Stimulated activated memory B cell treated with anti-CD40 and anti-IgM and Interleukin-4, amounts not matched to agents 10 μg/mL and 1 μg/mL and 100 μg/mL, for 72 hours (primary cell): Measurements from ENCODE around the gene FFAR2.
"Not testable (repeated sequence)": the region's sequence is repeated elsewhere in the genome, so short reads cannot be mapped to it uniquely, and the experiment has no call there.

Experiments
- ATAC-seq: fragments of 150-1000 bp; cut with Tn5 transposase; 2 replicates; pipeline ENCODE4 v1.10.0; 2021
- H3K27ac Mint-ChIP-seq: one replicate; pipeline ENCODE4 v1.8.0; 2022; ENCODE audit warnings: mild to moderate bottlenecking, mixed read lengths
- H3K27me3 Mint-ChIP-seq: one replicate; pipeline ENCODE4 v1.8.0; 2022; ENCODE audit warnings: mixed read lengths
- H3K36me3 Mint-ChIP-seq: one replicate; pipeline ENCODE4 v1.8.0; 2022; ENCODE audit warnings: mixed read lengths
- H3K4me1 Mint-ChIP-seq: one replicate; pipeline ENCODE4 v1.8.0; 2022; ENCODE audit warnings: mixed read lengths
- H3K4me3 Mint-ChIP-seq: one replicate; pipeline ENCODE4 v1.8.0; 2022; ENCODE audit warnings: mild to moderate bottlenecking, moderate library complexity, mixed read lengths
- H3K9me3 Mint-ChIP-seq: one replicate; pipeline ENCODE4 v1.8.0; 2022; ENCODE audit warnings: mixed read lengths

FFAR2 gene

DNA sequence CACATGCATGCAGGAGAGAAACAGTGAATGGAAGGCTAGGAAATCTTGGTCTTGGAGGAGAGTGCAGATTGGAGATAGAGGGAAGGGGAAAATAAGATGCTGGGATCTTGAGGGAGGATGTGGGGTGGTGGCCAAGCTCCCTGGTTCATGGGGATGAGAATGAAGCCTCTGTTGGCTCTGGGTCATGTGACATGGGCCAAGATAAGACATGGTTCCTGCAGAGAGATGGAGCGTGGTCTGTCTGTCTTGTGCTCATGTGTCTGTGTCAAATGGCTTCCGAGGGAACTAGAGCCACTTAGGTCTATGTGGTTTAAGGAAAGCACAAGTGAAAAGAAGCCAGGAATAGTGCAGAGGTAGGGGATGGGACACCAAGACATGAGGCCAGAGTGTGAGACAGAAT is 30.8 kb upstream of the FFAR2 start:
- Mint-ChIP-seq H3K4me3 (no peak overlapping the region), H3K27me3 (peaks cover 33% of the 10 kb centered on the region), H3K9me3 (no peaks in the 10 kb centered on the region), H3K36me3 (no peaks in the 10 kb centered on the region), H3K27ac (no peak overlapping the region), H3K4me1 (peaks cover 15% of the 10 kb centered on the region)
- no peak for ATAC-seq

DNA sequence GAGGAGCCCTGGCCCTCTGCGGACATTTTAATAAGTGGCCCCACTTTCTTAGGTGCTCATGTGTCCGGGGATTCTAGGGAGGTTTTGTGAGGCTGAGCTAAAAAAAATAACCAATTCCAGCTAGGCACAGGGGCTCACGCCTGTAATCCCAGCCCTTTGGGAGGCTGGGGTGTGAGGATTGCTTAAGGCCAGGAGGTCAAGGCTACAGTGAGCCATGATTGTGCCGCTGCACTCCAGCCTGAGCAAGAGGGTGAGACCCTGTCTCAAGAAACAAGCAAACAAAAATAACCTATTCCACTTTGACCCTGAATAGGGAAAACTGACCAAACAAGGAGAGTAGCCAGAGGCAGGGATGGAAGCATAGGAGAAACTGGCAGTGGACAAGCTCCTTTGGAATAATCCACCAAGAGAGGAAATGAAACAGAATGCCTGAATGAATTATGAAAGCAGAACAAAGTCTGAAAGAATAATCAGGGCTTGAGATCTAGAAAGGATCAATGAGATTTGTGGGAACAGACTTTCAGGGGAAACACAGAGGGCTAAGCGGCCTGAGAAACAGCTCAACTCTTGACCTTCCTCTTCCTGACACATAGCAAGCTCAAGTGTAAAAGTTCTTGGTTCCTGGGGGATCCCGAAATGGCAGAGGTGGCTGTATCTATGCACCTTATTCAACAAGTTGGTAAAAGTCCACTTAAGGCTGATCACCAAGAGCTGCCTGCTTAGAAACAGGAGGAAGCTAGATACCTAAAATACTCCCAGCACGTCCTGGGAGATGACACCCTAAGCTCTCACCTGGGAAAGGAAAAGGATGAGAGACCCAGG is 30.1 kb upstream of the FFAR2 start:
- peaks cover 33% of the 10 kb centered on the region for H3K27me3 Mint-ChIP-seq
- no peak for ATAC-seq
- no peaks in the 10 kb centered on the region for H3K9me3 Mint-ChIP-seq
- H3K27ac Mint-ChIP-seq: no peak overlapping the region
- no peak overlapping the region for H3K4me3 Mint-ChIP-seq
- no peaks in the 10 kb centered on the region for H3K36me3 Mint-ChIP-seq
- H3K4me1 Mint-ChIP-seq: peaks cover 15% of the 10 kb centered on the region

DNA sequence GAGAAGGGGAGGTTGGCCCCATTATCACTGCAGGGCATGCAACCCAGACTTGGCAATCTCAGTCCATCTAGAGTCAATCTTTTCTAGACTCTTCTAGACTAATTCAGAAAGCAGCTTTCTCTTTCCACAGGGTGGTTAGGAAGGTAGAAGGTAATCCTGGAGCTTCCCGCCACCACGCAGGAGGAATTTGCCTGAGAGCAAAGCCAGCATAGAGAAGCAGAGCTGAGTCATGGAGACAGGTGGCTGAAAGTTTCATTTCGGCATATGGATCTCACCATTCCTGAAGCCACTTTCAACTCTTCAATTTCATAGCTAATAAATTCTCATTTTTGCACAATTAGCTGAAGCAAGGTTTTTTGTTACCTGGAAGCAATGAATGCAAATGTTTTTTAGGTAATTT is 29.0 kb upstream of the FFAR2 start:
- H3K4me1 Mint-ChIP-seq: peaks cover 15% of the 10 kb centered on the region
- no peak overlapping the region for H3K27ac Mint-ChIP-seq
- H3K27me3 Mint-ChIP-seq: peaks cover 33% of the 10 kb centered on the region
- H3K9me3 Mint-ChIP-seq: no peaks in the 10 kb centered on the region
- no peak for ATAC-seq
- H3K36me3 Mint-ChIP-seq: no peaks in the 10 kb centered on the region
- no peak overlapping the region for H3K4me3 Mint-ChIP-seq

DNA sequence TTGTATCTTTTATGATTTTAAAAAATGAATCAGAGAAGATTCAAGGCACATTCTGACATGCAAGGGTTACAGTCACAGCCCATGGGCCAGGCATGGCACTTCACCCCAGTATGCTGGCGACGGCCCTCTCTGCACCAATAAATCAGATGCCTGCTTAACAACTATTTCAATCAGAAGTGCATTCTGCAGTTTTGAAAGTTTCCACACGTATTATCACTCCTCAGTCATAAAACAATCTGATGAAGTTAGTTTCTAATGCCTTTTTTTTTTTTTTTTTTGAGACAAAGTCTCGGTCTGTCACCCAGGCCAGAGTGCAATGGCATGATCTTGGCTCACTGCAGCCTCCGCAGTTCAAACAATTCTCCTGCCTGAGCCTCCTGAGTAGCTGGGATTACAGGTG is 28.3 kb upstream of the FFAR2 start:
- Mint-ChIP-seq H3K4me1 (peaks cover 15% of the 10 kb centered on the region), H3K4me3 (no peak overlapping the region), H3K36me3 (no peaks in the 10 kb centered on the region), H3K27ac (no peak overlapping the region), H3K27me3 (peaks cover 33% of the 10 kb centered on the region), H3K9me3 (no peaks in the 10 kb centered on the region)
- ATAC-seq: no peak

DNA sequence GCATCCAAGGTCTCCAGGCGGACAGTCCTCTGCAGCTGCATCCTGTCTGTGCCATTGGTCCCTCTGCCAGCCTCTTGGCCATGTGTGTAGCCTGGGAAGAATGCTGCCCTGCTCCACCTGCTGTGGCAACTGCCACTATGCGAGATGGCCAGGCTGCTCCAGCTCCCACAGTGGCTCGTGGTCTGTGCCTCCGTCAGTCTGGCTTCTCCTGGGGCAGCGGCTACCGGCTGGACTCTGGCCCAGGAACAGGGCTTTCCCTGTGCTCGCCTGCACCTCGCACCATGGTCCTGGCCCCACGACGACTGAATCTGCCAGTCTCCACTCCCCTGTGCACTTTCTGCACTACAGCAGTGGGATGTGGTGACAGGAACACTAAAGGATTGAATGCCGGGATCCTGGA is 26.7 kb upstream of the FFAR2 start:
- Mint-ChIP-seq H3K4me1 (peaks cover 15% of the 10 kb centered on the region), H3K4me3 (no peak overlapping the region), H3K9me3 (no peaks in the 10 kb centered on the region), H3K27me3 (peaks cover 21% of the 10 kb centered on the region), H3K27ac (no peak overlapping the region), H3K36me3 (no peaks in the 10 kb centered on the region)
- ATAC-seq: no peak

DNA sequence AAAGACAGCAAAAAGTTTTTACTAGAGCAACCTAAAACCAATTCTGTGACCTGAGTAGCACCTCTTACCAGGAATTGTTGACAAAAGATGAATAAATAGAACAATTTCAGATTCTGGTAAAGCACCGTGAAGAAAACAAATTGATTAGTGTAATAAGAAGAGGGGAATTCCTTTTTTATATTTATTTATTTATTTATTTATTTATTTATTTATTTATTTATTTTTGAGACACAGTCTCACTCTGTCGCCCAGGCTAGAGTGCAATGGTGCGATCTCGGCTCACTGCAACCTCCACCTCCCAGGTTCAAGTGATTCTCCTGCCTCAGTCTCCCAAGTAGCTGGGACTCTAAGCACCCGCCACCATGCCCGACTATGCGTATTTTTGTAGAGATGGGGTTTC is 24.7 kb upstream of the FFAR2 start:
- not testable (repeated sequence) for H3K36me3 Mint-ChIP-seq, H3K4me1 Mint-ChIP-seq, H3K9me3 Mint-ChIP-seq, ATAC-seq, H3K27ac Mint-ChIP-seq, H3K27me3 Mint-ChIP-seq, H3K4me3 Mint-ChIP-seq

DNA sequence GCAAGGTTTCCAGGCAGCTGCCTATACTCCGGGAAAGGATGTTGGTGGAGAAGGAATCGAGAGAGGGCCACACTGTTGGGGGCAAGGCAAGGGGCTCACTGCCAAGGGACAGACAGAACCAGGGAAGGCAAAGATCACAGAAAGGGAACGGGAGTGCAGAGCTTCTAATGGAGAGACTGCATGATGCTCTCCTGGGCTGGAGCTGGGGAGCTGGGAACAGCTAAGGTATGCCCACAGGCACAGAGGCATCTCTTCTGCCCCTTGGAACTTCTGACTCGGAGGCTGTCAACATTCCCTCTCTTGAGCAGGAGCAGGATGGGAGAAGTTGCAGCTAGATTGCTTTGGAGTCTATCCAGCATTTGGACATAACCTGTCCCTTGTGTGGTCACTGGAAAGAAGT is 22.4 kb upstream of the FFAR2 start:
- Mint-ChIP-seq H3K36me3 (no peaks in the 10 kb centered on the region), H3K4me3 (no peak overlapping the region), H3K9me3 (peaks cover 2% of the 10 kb centered on the region), H3K4me1 (no peaks in the 10 kb centered on the region), H3K27ac (no peak overlapping the region), H3K27me3 (no peaks in the 10 kb centered on the region)
- ATAC-seq: no peak

DNA sequence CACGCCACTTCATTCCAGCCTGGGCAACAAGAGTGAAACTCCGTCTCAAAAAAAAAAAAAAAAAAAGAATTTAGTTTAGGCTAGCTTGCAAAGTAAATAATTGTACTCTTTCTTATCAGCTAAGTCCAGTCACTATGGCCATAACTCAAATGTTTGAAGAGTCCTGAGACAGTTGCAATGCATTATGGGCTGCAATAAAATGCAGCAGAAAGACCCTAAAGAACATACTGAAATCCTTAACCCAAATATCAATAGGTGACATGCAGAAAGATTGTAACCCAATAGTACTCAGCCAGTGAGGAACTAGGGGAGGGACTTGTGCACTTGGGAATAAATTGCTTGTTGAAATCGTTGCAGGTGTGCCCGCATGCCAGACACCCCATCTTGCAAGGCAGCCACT is 20.9 kb upstream of the FFAR2 start:
- H3K9me3 Mint-ChIP-seq: peaks cover 13% of the 10 kb centered on the region
- peaks cover 11% of the 10 kb centered on the region for H3K36me3 Mint-ChIP-seq
- H3K4me1 Mint-ChIP-seq: no peaks in the 10 kb centered on the region
- peaks cover 8% of the 10 kb centered on the region for H3K27me3 Mint-ChIP-seq
- no peak overlapping the region for H3K27ac Mint-ChIP-seq
- H3K4me3 Mint-ChIP-seq: no peak overlapping the region
- no peak for ATAC-seq

DNA sequence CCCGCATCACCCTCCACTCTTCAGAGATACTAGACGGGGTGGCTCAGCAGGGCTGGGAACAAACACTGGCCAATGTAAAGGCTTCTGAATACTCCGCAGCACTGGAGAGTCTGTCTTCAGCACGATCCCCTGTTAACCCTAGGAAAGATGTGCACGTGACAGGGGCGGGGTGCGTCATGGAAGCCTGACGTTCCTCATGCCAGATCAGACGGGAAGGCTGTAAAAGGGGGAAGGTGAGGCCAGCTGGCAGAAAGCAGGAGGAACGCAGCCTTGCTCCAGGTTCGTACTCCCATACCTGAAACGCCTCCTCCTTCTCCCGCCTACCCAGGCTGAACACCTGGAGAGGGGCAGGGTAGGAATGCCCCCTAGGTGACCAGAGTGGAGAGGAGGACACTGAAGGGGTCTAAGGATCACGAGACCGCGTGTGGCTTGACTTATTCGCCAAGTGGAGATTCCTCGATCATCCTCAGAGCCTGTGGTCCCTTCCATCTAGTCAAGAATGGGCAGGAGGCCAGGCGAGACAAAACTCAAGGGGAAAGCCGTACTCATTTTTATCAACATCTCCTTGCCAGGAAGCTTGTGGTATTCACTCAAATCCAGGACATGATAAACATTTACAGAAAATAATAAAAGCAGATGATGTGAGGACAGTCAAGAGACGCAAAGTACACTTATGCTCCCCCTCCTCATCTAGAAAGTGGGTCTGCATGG is 18.2 kb upstream of the FFAR2 start:
- no peak overlapping the region for H3K4me3 Mint-ChIP-seq
- peaks cover 15% of the 10 kb centered on the region for H3K9me3 Mint-ChIP-seq
- no peaks in the 10 kb centered on the region for H3K4me1 Mint-ChIP-seq
- no peak for ATAC-seq
- H3K27ac Mint-ChIP-seq: no peak overlapping the region
- H3K27me3 Mint-ChIP-seq: peaks cover 16% of the 10 kb centered on the region
- peaks cover 13% of the 10 kb centered on the region for H3K36me3 Mint-ChIP-seq

DNA sequence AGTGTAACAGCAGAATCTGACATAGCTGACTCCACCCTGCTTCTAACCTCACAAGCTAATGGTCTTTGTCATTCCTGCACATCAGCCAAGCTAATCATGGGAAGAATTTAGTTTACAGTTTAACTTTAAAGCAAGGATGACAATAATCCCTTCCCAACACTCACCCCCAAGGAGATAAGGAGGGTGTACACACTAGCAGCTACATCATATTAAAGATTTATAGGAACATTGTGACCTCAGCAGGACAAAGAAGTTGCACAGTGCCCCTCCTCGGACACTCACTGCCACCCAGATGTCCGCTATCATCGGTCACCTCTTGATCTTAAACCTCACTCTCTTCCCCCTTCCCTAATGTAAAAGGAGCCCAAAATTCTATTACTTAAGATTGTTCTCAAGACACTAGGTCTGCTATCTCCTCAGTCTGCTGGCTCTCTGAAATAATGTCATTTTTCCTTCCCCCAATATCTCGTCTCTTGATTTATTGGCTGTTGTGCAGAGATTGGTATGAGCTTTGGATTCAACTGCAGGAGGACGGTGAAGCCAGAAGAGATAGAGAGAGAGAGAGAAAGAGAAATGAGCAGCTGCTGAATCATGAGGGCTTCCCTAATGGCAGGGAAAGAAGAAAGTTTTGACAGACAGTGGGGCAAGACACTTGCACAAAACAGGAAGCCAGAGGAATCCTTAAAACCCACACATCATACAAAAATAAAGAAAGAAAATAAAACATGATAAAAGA is 17.5 kb upstream of the FFAR2 start:
- Mint-ChIP-seq H3K4me3 (no peak overlapping the region), H3K36me3 (peaks cover 13% of the 10 kb centered on the region), H3K9me3 (peaks cover 15% of the 10 kb centered on the region), H3K27me3 (peaks cover 16% of the 10 kb centered on the region), H3K4me1 (no peaks in the 10 kb centered on the region), H3K27ac (no peak overlapping the region)
- ATAC-seq: no peak

DNA sequence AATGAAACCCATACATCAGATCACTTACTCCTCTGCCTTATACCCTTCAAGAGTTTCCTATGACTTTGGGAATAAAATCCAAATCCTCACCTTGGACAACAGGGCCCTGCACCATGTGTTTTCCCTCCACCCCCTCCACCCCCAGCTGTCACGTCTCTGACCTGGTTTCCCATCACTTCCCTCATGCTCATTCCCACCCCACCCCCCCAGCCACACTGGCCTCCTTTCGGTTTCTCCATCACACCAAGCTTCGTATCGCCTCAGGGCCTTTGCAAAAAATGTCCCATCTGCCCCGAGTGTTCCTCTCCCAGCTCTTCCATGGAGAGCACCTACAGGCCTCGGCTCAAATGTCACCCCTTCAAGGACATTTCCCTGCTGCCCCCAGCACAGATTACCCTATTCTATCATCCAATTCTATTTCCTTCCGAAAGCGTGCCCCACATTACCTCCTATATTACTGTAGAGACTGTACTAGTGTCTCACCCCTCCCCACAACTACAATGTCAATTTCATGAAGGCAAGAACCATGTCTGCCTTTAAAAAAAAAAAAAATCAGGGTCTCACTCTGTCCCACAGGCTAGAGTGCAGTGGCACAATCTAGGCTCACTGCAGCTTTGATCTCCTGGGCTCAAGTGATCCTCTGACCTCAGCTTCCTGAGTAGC is 16.8 kb upstream of the FFAR2 start:
- Mint-ChIP-seq H3K9me3 (peaks cover 15% of the 10 kb centered on the region), H3K36me3 (peaks cover 13% of the 10 kb centered on the region), H3K27ac (no peak overlapping the region), H3K4me1 (peaks cover 6% of the 10 kb centered on the region), H3K4me3 (no peak overlapping the region), H3K27me3 (peaks cover 16% of the 10 kb centered on the region)
- no peak for ATAC-seq

DNA sequence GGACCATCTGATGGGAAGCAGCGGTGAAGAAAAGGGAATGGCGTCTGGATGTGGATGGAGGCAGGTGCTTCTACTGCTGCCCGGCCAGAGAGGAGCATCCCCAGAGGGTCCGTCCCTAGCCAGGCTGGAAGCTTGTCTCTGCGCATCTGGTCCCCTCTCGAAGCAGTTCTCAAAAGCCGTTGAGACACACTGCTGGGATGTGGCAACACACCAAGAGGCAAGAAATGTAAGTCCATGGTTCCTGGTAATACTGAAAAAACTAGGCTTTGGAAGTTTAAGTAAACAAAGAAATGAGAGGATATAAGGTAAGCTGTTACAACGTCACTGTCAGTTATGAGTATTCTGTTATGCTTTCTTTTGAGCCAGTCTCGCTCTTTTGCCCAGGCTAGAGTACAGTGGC is 15.1 kb upstream of the FFAR2 start:
- Mint-ChIP-seq H3K36me3 (peaks cover 13% of the 10 kb centered on the region), H3K4me1 (peaks cover 22% of the 10 kb centered on the region), H3K4me3 (no peak overlapping the region), H3K27me3 (peaks cover 16% of the 10 kb centered on the region), H3K27ac (no peak overlapping the region), H3K9me3 (peaks cover 15% of the 10 kb centered on the region)
- ATAC-seq: no peak

DNA sequence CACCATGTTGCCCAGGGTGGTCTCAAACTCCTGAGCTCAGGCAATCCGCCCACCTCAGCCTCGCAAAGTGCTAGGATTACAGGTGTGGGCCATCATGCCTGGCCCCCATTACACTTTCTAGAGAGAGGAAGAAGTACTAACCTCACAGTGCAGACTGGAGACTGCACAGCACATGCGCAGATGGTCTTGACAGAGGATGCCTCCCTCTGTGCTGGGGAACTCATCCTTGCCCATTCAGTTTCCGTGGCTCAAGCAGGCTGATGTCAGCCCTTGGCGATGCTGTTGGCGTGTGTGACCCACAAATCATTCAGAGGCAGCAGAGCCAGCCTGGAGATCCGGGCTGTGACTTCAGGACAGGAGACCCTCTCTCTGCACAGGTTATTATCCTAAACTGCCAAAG is 14.6 kb upstream of the FFAR2 start:
- Mint-ChIP-seq H3K9me3 (peaks cover 15% of the 10 kb centered on the region), H3K4me3 (no peak overlapping the region), H3K4me1 (peaks cover 28% of the 10 kb centered on the region), H3K27ac (no peak overlapping the region), H3K36me3 (peaks cover 13% of the 10 kb centered on the region), H3K27me3 (peaks cover 16% of the 10 kb centered on the region)
- no peak for ATAC-seq

DNA sequence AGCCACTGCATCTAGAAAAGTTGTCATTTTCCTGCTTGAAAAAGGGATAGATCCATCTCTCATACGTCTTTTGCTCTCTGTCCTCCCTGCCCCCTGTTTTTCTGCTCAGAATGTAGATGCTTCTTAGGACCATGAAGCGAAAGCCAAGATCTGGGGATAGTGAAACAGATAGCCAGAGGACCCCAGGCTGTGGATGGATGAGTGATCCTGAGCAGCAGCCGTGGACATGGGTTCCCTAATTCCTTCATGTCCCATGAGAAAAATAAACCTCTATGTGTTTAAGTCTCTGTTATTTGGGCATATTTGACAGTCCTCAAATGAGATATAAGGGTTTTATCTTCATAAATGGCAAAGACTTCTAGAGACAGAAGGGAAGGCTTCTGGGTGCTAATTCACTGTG is 12.2 kb upstream of the FFAR2 start:
- no peak overlapping the region for H3K4me3 Mint-ChIP-seq
- H3K27me3 Mint-ChIP-seq: peaks cover 22% of the 10 kb centered on the region
- H3K4me1 Mint-ChIP-seq: peaks cover 33% of the 10 kb centered on the region
- no peak for ATAC-seq
- H3K27ac Mint-ChIP-seq: no peak overlapping the region
- peaks cover 13% of the 10 kb centered on the region for H3K36me3 Mint-ChIP-seq
- H3K9me3 Mint-ChIP-seq: peaks cover 11% of the 10 kb centered on the region
